GM23338 (cell line): Measurements from ENCODE around the gene VWA3B. TPM values are rescaled to one million over a fixed set of nuclear protein-coding genes. Genes with fewer than 3 reads are reported as not detected.

Experiments
- ATAC-seq: fragments of 200-7000 bp; cut with Tn5 transposase; 3 replicates; pipeline ENCODE4 v1.9.1; 2020
- DNase-seq: peaks from one replicate; pipeline ENCODE4 v3.0.0-alpha.2; 2015; ENCODE audit warnings: low spot score
- H2AFZ ChIP-seq: fragments of 200-600 bp; sonication (generic); 2 replicates; pipeline ENCODE4 v1.8.0; 2016; ENCODE audit warnings: antibody characterized with exemption, mild to moderate bottlenecking, moderate library complexity
- H3F3A ChIP-seq: fragments of 200-600 bp; sonication (generic); replicated peaks from 2 replicates; pipeline ENCODE4 v1.8.0; 2017; ENCODE audit warnings: antibody characterized with exemption, mixed run types, low read depth
- H3K27ac ChIP-seq: fragments of 200-600 bp; sonication (generic); 2 replicates; pipeline ENCODE4 v1.6.1; 2016; ENCODE audit warnings: low read depth
- H3K27me3 ChIP-seq: fragments of 200-600 bp; sonication (generic); 2 replicates; pipeline ENCODE4 v1.8.0; 2016; ENCODE audit warnings: mild to moderate bottlenecking, mixed run types, moderate library complexity; ENCODE audit not compliant: insufficient read depth
- H3K36me3 ChIP-seq: fragments of 200-600 bp; sonication (generic); 2 replicates; pipeline ENCODE4 v1.8.0; 2016; ENCODE audit warnings: mild to moderate bottlenecking; ENCODE audit not compliant: insufficient read depth
- H3K4me1 ChIP-seq: fragments of 200-600 bp; sonication (generic); 2 replicates; pipeline ENCODE4 v1.8.0; 2016; ENCODE audit warnings: mild to moderate bottlenecking, moderate library complexity; ENCODE audit not compliant: insufficient read depth
- H3K4me2 ChIP-seq: fragments of 200-600 bp; sonication (generic); 2 replicates; pipeline ENCODE4 v1.7.1; 2017; ENCODE audit warnings: mixed run types
- H3K4me3 ChIP-seq: fragments of 200-600 bp; sonication (generic); 2 replicates; pipeline ENCODE4 v1.6.1; 2016; ENCODE audit warnings: mixed run types
- H3K79me2 ChIP-seq: fragments of 200-600 bp; sonication (generic); replicated peaks from 2 replicates; pipeline ENCODE4 v1.8.0; 2017; ENCODE audit warnings: mild to moderate bottlenecking; ENCODE audit not compliant: insufficient read depth
- H3K9me2 ChIP-seq: fragments of 200-600 bp; sonication (generic); 2 replicates; pipeline ENCODE4 v1.8.0; 2017; ENCODE audit not compliant: insufficient read depth
- H4K20me1 ChIP-seq: fragments of 200-600 bp; sonication (generic); replicated peaks from 2 replicates; pipeline ENCODE4 v1.8.0; 2017; ENCODE audit warnings: mild to moderate bottlenecking; ENCODE audit not compliant: insufficient read depth
- H3K27ac Mint-ChIP-seq: 2 replicates; pipeline ENCODE4 v1.8.0; 2020; ENCODE audit warnings: inconsistent platforms, mild to moderate bottlenecking, moderate library complexity, mixed read lengths
- H3K27me3 Mint-ChIP-seq: 3 replicates; pipeline ENCODE4 v1.8.0; 2022; ENCODE audit warnings: low read depth, mild to moderate bottlenecking, moderate library complexity, mixed read lengths, inconsistent platforms; ENCODE audit not compliant: insufficient read depth, poor library complexity
- H3K36me3 Mint-ChIP-seq: 3 replicates; pipeline ENCODE4 v1.8.0; 2021; ENCODE audit warnings: low read depth, mild to moderate bottlenecking, inconsistent platforms, moderate library complexity, mixed read lengths
- H3K4me1 Mint-ChIP-seq: 3 replicates; pipeline ENCODE4 v1.8.0; 2020; ENCODE audit warnings: mild to moderate bottlenecking, inconsistent platforms, mixed read lengths
- H3K4me3 Mint-ChIP-seq: 3 replicates; pipeline ENCODE4 v1.8.0; 2021; ENCODE audit warnings: moderate library complexity, mild to moderate bottlenecking, inconsistent platforms, mixed read lengths
- H3K9me3 Mint-ChIP-seq: 3 replicates; pipeline ENCODE4 v1.8.0; 2020; ENCODE audit warnings: moderate library complexity, mild to moderate bottlenecking, inconsistent platforms, mixed read lengths
- CREB1 ChIP-seq: fragments of 250-450 bp; sonication (Bioruptor Pico); IDR thresholded peaks from 2 replicates; pipeline ENCODE4 v1.5.0; 2020; ENCODE audit warnings: low read depth, mild to moderate bottlenecking, moderate library complexity
- POLR2AphosphoS5 ChIP-seq: IDR thresholded peaks from 2 replicates; pipeline ENCODE4 v1.6.1; 2016; ENCODE audit warnings: antibody characterized with exemption, low read depth
- ZNF114 ChIP-seq: fragments of 250-450 bp; sonication (Bioruptor Pico); IDR thresholded peaks from 2 replicates; pipeline ENCODE4 v1.5.0; 2020; ENCODE audit warnings: mild to moderate bottlenecking, moderate library complexity
- polyA plus RNA-seq: library from polyadenylated mRNA; unstranded; fragments of >200 nt; fragmentation: Nextera tagmentation; extraction: Ambion mirVana; gene quantifications from 2 replicates; pipeline ENCODE4 v1.2.1, GENCODE V29; 2016
- total RNA-seq: library from RNA; depleted of rRNA; stranded (reverse); fragments of >200 nt; shearing (Covaris generic); gene quantifications from 2 replicates; pipeline ENCODE4 v1.2.3, GENCODE V29; 2014
- TF ChIP-seq, protein P1 (sequence below), 2 experiments: fragments of 200-600 bp in 1 of 2; sonication (generic) in 1 of 2; conservative IDR thresholded peaks; 2 replicates each; pipeline versions ENCODE4 v1.5.1 to v1.6.1; 2016 to 2017; ENCODE audit warnings: antibody characterized with exemption in 2 of 2, low read depth in 2 of 2, mild to moderate bottlenecking in 2 of 2, moderate library complexity in 1 of 2
- TF ChIP-seq, protein P2 (sequence below): fragments of 250-450 bp; sonication (Bioruptor Pico); IDR thresholded peaks from 2 replicates; pipeline ENCODE4 v1.5.0; 2020; ENCODE audit warnings: mild to moderate bottlenecking, moderate library complexity

VWA3B gene
- total and polyA plus RNA-seq, 2 experiments from 2014 or later, result not detected

DNA sequence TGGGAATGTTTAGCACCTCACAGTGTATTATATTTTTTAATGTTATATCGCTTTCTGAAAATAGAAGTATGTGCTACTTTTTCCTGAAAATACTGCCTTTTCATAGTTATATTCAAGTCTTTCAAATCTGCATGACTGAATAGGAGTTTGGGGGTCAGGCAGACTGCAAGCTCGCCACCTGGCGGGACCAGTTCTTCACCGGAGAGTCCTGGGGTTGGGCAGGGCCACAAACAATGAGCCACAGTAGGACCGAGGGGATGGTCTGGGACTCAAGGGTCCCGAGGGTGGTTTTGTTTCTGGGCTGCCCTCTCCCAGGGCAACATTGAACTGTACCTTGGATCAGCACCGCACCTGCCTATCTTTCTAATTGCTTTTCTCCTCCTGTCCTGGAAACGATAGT is 70.6 kb downstream of the VWA3B start:
- no peaks in the 10 kb centered on the region for H3K36me3 Mint-ChIP-seq
- Histone ChIP-seq H3K79me2 (no peaks in the 10 kb centered on the region), H3K36me3 (no peaks in the 10 kb centered on the region), H3K27me3 (no peaks in the 10 kb centered on the region), H3K9me2 (no peaks in the 10 kb centered on the region), H2AFZ (no peak overlapping the region), H3F3A (no peaks in the 10 kb centered on the region), H3K4me1 (no peaks in the 10 kb centered on the region; the same call in 1 of the 2 replicates), H4K20me1 (no peaks in the 10 kb centered on the region), H3K4me3 (no peak overlapping the region), H3K4me2 (no peak overlapping the region), H3K27ac (no peak overlapping the region)
- H3K4me3 Mint-ChIP-seq, result no peak overlapping the region
- H3K27ac Mint-ChIP-seq, result no peak overlapping the region
- peaks cover 8% of the 10 kb centered on the region for H3K4me1 Mint-ChIP-seq
- peaks cover 4% of the 10 kb centered on the region for H3K27me3 Mint-ChIP-seq
- H3K9me3 Mint-ChIP-seq, result no peaks in the 10 kb centered on the region
- peak; percentile 66 for DNase-seq
- TF ChIP-seq, protein P1, sequence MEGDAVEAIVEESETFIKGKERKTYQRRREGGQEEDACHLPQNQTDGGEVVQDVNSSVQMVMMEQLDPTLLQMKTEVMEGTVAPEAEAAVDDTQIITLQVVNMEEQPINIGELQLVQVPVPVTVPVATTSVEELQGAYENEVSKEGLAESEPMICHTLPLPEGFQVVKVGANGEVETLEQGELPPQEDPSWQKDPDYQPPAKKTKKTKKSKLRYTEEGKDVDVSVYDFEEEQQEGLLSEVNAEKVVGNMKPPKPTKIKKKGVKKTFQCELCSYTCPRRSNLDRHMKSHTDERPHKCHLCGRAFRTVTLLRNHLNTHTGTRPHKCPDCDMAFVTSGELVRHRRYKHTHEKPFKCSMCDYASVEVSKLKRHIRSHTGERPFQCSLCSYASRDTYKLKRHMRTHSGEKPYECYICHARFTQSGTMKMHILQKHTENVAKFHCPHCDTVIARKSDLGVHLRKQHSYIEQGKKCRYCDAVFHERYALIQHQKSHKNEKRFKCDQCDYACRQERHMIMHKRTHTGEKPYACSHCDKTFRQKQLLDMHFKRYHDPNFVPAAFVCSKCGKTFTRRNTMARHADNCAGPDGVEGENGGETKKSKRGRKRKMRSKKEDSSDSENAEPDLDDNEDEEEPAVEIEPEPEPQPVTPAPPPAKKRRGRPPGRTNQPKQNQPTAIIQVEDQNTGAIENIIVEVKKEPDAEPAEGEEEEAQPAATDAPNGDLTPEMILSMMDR (conservative IDR thresholded peaks at IDR 0.05; ENCODE audit: low read depth in 2 of 2), result peak; percentile 50 to 66
- TF ChIP-seq, protein P2, sequence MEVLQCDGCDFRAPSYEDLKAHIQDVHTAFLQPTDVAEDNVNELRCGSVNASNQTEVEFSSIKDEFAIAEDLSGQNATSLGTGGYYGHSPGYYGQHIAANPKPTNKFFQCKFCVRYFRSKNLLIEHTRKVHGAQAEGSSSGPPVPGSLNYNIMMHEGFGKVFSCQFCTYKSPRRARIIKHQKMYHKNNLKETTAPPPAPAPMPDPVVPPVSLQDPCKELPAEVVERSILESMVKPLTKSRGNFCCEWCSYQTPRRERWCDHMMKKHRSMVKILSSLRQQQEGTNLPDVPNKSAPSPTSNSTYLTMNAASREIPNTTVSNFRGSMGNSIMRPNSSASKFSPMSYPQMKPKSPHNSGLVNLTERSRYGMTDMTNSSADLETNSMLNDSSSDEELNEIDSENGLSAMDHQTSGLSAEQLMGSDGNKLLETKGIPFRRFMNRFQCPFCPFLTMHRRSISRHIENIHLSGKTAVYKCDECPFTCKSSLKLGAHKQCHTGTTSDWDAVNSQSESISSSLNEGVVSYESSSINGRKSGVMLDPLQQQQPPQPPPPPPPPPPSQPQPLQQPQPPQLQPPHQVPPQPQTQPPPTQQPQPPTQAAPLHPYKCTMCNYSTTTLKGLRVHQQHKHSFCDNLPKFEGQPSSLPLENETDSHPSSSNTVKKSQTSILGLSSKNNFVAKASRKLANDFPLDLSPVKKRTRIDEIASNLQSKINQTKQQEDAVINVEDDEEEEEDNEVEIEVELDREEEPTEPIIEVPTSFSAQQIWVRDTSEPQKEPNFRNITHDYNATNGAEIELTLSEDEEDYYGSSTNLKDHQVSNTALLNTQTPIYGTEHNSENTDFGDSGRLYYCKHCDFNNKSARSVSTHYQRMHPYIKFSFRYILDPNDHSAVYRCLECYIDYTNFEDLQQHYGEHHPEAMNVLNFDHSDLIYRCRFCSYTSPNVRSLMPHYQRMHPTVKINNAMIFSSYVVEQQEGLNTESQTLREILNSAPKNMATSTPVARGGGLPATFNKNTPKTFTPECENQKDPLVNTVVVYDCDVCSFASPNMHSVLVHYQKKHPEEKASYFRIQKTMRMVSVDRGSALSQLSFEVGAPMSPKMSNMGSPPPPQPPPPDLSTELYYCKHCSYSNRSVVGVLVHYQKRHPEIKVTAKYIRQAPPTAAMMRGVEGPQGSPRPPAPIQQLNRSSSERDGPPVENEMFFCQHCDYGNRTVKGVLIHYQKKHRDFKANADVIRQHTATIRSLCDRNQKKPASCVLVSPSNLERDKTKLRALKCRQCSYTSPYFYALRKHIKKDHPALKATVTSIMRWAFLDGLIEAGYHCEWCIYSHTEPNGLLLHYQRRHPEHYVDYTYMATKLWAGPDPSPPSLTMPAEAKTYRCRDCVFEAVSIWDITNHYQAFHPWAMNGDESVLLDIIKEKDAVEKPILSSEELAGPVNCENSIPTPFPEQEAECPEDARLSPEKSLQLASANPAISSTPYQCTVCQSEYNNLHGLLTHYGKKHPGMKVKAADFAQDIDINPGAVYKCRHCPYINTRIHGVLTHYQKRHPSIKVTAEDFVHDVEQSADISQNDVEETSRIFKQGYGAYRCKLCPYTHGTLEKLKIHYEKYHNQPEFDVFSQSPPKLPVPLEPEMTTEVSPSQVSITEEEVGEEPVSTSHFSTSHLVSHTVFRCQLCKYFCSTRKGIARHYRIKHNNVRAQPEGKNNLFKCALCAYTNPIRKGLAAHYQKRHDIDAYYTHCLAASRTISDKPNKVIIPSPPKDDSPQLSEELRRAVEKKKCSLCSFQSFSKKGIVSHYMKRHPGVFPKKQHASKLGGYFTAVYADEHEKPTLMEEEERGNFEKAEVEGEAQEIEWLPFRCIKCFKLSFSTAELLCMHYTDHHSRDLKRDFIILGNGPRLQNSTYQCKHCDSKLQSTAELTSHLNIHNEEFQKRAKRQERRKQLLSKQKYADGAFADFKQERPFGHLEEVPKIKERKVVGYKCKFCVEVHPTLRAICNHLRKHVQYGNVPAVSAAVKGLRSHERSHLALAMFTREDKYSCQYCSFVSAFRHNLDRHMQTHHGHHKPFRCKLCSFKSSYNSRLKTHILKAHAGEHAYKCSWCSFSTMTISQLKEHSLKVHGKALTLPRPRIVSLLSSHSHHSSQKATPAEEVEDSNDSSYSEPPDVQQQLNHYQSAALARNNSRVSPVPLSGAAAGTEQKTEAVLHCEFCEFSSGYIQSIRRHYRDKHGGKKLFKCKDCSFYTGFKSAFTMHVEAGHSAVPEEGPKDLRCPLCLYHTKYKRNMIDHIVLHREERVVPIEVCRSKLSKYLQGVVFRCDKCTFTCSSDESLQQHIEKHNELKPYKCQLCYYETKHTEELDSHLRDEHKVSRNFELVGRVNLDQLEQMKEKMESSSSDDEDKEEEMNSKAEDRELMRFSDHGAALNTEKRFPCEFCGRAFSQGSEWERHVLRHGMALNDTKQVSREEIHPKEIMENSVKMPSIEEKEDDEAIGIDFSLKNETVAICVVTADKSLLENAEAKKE (CRISPR knock-in tag), result no peak
- TF ChIP-seq ZNF114 (CRISPR knock-in tag) (no peak), CREB1 (no peak), POLR2AphosphoS5 (no peak)
- ATAC-seq, result peak; percentile 91
